Right hindlimb (tissue), 1 donor: ENCODE results near the gene PAGE2.
"Not testable (repeated sequence)": the region's sequence is repeated elsewhere in the genome, so short reads cannot be mapped to it uniquely, and the experiment has no call there.

Source experiments
- DNase-seq: peaks from one replicate; pipeline ENCODE4 v3.0.0-alpha.2; 2018

Gene PAGE2

GRCh38 chrX:55088795-55089489, at the start of gene PAGE2:
Gene PAGE2, plus strand, starts transcription at chrX:55089018. Its CDS starts 1,003 bp downstream, at chrX:55090021.
- no peak for DNase-seq

GRCh38 chrX:55039471-55039870, 49.3 kb upstream of the PAGE2 start:
- no peak for DNase-seq

- no peak for DNase-seq
These were observed 47.3 kb upstream of the PAGE2 start for GRCh38 chrX:55041514-55041913.

- DNase-seq, result not testable (repeated sequence)
These were observed 38.2 kb upstream of the PAGE2 start for GRCh38 chrX:55050599-55050998.

GRCh38 chrX:55056820-55057674, 31.8 kb upstream of the PAGE2 start:
- DNase-seq, result peak; percentile 16

- peak; percentile 24 for DNase-seq
These were observed 31.1 kb upstream of the PAGE2 start for GRCh38 chrX:55057675-55058249.

GRCh38 chrX:55067180-55067579, 21.6 kb upstream of the PAGE2 start:
- not testable (repeated sequence) for DNase-seq

GRCh38 chrX:55072286-55072685, 16.5 kb upstream of the PAGE2 start:
- DNase-seq, result no peak

- no peak for DNase-seq
These were observed 13.9 kb upstream of the PAGE2 start, which contains the start of gene PAGE2B for GRCh38 chrX:55074851-55075467. Gene PAGE2B, plus strand, starts transcription at chrX:55075030. Its CDS starts 1,012 bp downstream, at chrX:55076042.

GRCh38 chrX:55098691-55099090, 9.9 kb downstream of the PAGE2 start:
- DNase-seq, result no peak

GRCh38 chrX:55099162-55099561, 10.3 kb downstream of the PAGE2 start:
- no peak for DNase-seq

GRCh38 chrX:55102754-55103153, 13.9 kb downstream of the PAGE2 start:
- DNase-seq, result no peak

- no peak for DNase-seq
These were observed 18.4 kb downstream of the PAGE2 start for GRCh38 chrX:55107262-55107661.

- DNase-seq, result no peak
These were observed 19.1 kb downstream of the PAGE2 start for GRCh38 chrX:55107911-55108310.

GRCh38 chrX:55109306-55109705, 20.5 kb downstream of the PAGE2 start:
- no peak for DNase-seq

- DNase-seq, result no peak
These were observed 22.9 kb downstream of the PAGE2 start for GRCh38 chrX:55111578-55112254.

- DNase-seq, result not testable (repeated sequence)
These were observed 27.8 kb downstream of the PAGE2 start for GRCh38 chrX:55116589-55116988.

- DNase-seq, result no peak
These were observed 29.8 kb downstream of the PAGE2 start for GRCh38 chrX:55118574-55118973.

- DNase-seq, result no peak
These were observed 30.5 kb downstream of the PAGE2 start for GRCh38 chrX:55119271-55119670.

- no peak for DNase-seq
These were observed 30.9 kb downstream of the PAGE2 start for GRCh38 chrX:55119712-55120111.

- no peak for DNase-seq
These were observed 32.0 kb downstream of the PAGE2 start for GRCh38 chrX:55120761-55121358.

GRCh38 chrX:55123900-55124299, 35.1 kb downstream of the PAGE2 start:
- no peak for DNase-seq
